GM21786 (cell line): ENCODE data around the gene ASB16.

Experiments
- ATAC-seq: cut with Tn5 transposase; IDR thresholded peaks from one replicate; pipeline ENCODE4 v1.9.1; 2021; ENCODE audit not compliant: unreplicated experiment

ASB16 gene

DNA sequence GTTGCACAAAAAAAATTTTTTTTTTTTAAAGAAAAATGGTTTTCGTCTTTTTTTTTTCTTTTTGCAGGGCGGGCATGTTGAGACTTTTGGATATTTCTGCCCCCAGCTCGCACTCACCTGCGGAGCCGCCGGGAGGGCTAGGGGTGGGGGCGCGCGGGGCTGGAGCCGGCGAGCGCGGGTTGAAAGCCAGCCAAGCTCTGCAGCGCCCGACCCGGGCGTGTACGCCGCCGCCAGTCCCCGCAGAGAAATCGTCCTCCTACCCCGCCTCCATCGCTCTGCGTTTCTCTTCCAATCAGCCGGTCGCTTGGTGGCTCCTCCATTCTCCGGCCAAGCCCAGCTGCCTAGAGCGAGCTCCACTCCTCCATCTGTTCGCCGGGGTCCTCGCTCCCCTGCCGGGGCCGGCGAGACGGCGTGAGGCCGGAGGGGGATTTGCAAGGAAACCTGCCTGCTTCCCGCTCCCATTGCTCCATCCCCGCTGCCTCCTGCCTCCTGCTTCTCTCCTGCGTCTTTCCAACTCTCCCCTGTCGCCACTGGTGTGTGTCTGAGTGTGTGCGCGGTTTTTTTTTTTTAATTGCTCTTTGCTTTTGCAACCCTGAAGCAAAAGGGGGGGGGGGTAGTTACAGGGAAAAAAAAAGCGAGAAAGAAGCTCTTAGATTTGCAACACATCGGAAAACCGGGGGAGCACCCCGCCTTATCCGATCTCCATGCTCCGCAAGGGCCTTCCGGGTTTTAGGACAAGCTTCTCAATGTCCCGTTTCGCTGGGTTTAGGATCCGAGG lies 50.8 kb downstream of the ASB16 start:
- no peak for ATAC-seq

DNA sequence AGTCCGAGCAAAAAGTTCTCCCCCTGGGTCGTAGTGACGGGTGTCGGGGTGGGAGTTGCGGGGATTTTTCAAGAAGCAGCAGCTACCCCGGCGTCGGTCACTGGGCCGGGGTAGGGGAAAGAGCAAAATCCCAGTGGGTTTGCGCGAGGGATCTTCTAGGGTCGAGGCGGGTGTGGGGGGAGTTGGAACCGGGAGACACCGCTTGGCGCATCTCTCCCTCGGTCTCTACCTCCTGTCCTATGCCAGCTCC lies 51.3 kb downstream of the ASB16 start:
- ATAC-seq, result no peak

DNA sequence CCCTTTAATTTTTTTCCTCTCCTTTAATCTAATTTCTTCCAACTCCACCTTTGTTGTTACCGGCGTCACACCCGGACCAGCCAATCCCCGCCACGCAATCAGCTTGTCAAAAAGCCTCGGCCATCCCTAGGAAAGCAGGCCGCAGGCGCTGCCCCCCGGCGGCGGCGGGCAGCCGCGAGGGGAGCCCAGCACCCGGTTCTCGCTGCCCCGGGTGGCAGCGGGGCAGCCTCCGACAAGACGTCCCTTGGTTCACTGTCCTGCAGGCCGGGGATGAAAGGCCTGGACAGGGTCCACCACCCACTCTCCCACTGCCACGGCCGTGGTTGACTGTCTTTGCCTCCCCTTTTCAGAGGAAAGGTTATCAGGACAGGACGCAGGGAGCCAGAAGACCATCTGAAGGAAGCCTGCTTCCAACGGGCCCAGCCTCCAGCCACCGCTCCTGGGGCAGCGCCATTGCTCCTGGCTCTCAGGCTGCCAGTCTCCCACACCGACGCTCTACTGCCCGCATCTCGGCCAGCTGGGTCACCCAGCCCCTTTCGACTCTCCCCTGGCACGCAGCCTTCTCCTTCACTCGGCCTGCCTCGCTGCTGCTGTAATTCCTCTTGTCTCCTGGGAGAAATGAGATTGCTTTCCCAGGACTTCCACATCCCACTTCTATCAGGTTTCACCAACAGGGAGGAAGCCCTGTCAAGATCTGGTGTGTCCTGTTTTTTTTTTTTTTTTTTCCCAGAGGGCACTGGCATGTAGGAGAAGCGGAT lies 51.8 kb downstream of the ASB16 start:
- no peak for ATAC-seq

DNA sequence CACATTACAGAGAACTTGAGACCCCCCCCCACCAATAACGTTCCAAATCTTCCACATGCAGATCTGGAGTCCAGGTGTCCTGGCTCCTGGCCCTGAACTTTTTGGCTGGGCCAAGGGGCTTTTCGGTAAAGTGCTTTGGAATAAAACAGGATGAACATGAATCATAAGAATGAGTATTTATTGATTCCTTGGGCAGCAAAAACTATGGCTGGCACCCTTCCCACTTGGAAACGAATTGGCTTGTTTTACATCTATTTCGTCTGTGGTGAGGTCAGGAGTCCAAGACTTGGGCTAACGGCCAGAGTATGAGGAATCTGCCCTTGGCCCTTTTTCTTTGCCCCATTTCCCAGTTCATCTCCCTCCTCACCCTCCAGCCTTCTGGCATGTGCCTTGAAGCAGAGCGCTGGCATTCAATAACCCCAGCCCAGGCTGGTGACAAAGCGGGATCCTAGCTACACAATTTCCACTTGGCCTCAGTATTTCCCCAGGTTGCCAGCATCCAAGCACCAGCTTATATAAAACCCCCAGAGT lies 53.1 kb downstream of the ASB16 start:
- ATAC-seq, result no peak
